HuH-7 (cell line): Measurements from ENCODE around the gene GRID2IP.
A peak's percentile ranks its signal among the peaks of the same experiment; 100 is the strongest.
"Not testable (repeated sequence)": the region's sequence is repeated elsewhere in the genome, so short reads cannot be mapped to it uniquely, and the experiment has no call there.

Source experiments
- DNase-seq: peaks from one replicate; pipeline ENCODE4 v3.0.0; 2011; ENCODE audit warnings: low spot score

Gene GRID2IP

GRCh38 chr7:6487184-6487545, 64.1 kb downstream of the GRID2IP start:
- no peak for DNase-seq

GRCh38 chr7:6486438-6487183, 64.7 kb downstream of the GRID2IP start:
- DNase-seq = no peak

GRCh38 chr7:6482743-6483119, 68.5 kb downstream of the GRID2IP start:
- no peak for DNase-seq

GRCh38 chr7:6482307-6482706, 69.0 kb downstream of the GRID2IP start:
- peak; percentile 74 for DNase-seq

- no peak for DNase-seq
Observed at GRCh38 chr7:6481445-6481844, 69.8 kb downstream of the GRID2IP start.

- no peak for DNase-seq
Observed at GRCh38 chr7:6480323-6480660, 71.0 kb downstream of the GRID2IP start.

GRCh38 chr7:6479067-6479466, 72.2 kb downstream of the GRID2IP start:
- DNase-seq = no peak

GRCh38 chr7:6478186-6478585, 73.1 kb downstream of the GRID2IP start:
- DNase-seq = no peak

- DNase-seq = no peak
Observed at GRCh38 chr7:6477318-6477660, 74.0 kb downstream of the GRID2IP start.

GRCh38 chr7:6476596-6477317, 74.5 kb downstream of the GRID2IP start:
- no peak for DNase-seq

GRCh38 chr7:6475433-6476186, 75.7 kb downstream of the GRID2IP start:
- DNase-seq = no peak

GRCh38 chr7:6465862-6466261, 85.4 kb downstream of the GRID2IP start:
- no peak for DNase-seq

GRCh38 chr7:6463609-6464008, 87.7 kb downstream of the GRID2IP start:
- DNase-seq = not testable (repeated sequence)

GRCh38 chr7:6461946-6462550, 89.2 kb downstream of the GRID2IP start:
- no peak for DNase-seq

- DNase-seq = no peak
Observed at GRCh38 chr7:6460990-6461584, 90.2 kb downstream of the GRID2IP start.

- no peak for DNase-seq
Observed at GRCh38 chr7:6460303-6460702, 91.0 kb downstream of the GRID2IP start.

GRCh38 chr7:6458676-6459075, 92.6 kb downstream of the GRID2IP start:
- not testable (repeated sequence) for DNase-seq

- no peak for DNase-seq
Observed at GRCh38 chr7:6453734-6454133, 97.5 kb downstream of the GRID2IP start.

GRCh38 chr7:6451224-6451705, 100.0 kb downstream of the GRID2IP start:
- no peak for DNase-seq

GRCh38 chr7:6450591-6450990, 100.7 kb downstream of the GRID2IP start:
- DNase-seq = not testable (repeated sequence)

GRCh38 chr7:6449884-6450283, 101.4 kb downstream of the GRID2IP start:
- not testable (repeated sequence) for DNase-seq

GRCh38 chr7:6448943-6449543, 102.2 kb downstream of the GRID2IP start:
- no peak for DNase-seq
